ENCODE results near the gene PPP1R12A. TPM values are rescaled to one million over a fixed set of nuclear protein-coding genes. Genes with fewer than 3 reads are reported as not detected.

The PPP1R12A gene
- total RNA-seq, 4 donors from 2014 or later, result 100 to 121 (median 113) TPM

- no peak for DNase-seq
- no peak overlapping the region for H3K4me3 ChIP-seq
- no peaks in the 10 kb centered on the region for H3K9me3 ChIP-seq
- TF ChIP-seq POLR2A (IDR thresholded peaks at IDR 0.05) (no peak), EP300 (IDR thresholded peaks at IDR 0.05; ENCODE audit: low read depth) (no peak), POLR2AphosphoS5 (IDR thresholded peaks at IDR 0.05) (no peak), CTCF (IDR thresholded peaks at IDR 0.05) (no peak)
- H3K27ac ChIP-seq, result no peak overlapping the region
- H3K27me3 ChIP-seq, result no peaks in the 10 kb centered on the region
- H3K36me3 ChIP-seq, result no peaks in the 10 kb centered on the region
- in situ Hi-C loops (cut with MboI; ENCODE audit: low pct_ligation_motif_present in 1 of 4, low pct_unique_long_range_greater_than_20kb in 1 of 4, low sequenced_read_pairs in 3 of 4) (no loop called here), intact Hi-C loops (cut with DNase I; ENCODE audit: low total_unique reads) (no loop called here)
- WGBS, 2 donors (ENCODE audit: low coverage in 1 of 2), result 78 to 93% methylated on average over 1 of the region's 1 CpG
- H3K4me1 ChIP-seq, result no peaks in the 10 kb centered on the region
Observed at GRCh38 chr12:79765157-79765556, 169.7 kb downstream of the PPP1R12A start.

- WGBS, 2 donors (ENCODE audit: low coverage in 1 of 2), result 84 to 91% methylated on average over 3 of the region's 3 CpGs
- in situ Hi-C loops (cut with MboI; ENCODE audit: low pct_ligation_motif_present in 1 of 4, low pct_unique_long_range_greater_than_20kb in 1 of 4, low sequenced_read_pairs in 3 of 4), result no loop called here
- TF ChIP-seq POLR2AphosphoS5 (IDR thresholded peaks at IDR 0.05), result no peak
- no peak for TF ChIP-seq EP300 (IDR thresholded peaks at IDR 0.05; ENCODE audit: low read depth)
Observed at GRCh38 chr12:79764641-79765040, 170.3 kb downstream of the PPP1R12A start.

DNA sequence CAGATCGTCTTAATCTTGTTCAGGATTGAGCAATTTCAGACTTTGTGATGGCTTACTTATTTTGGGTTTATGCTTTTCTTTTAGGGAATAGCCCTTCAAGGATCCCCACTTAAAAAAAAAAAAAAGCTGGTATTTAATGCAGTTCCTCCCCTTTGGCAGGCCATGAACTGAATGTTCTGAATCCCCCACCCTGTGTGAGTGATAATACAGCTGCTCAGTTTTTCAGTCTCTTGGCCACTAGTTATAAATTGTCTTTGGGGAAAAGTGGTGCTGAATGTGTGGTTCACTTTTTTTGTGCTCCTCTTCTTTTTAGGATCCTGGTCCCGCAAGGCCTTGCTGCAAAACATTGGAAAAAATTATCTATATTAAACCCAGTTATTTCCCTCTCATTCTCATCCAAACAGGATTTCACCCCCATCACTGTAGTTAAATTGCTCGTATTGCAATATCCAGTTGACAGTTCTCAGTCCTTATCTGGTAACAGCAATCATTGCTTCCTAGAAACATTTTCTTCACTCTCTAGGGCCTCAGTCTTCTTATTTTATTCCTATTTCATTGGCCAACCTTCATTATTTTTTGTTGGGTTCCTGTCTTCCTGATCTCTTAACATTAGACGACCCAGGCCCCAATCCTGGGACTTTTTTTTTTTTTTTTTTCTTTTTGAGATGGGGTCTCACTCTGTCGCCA is 171.0 kb downstream of the PPP1R12A start:
- TF ChIP-seq POLR2A (IDR thresholded peaks at IDR 0.05), result no peak
- TF ChIP-seq EP300 (IDR thresholded peaks at IDR 0.05; ENCODE audit: low read depth), result no peak

More at GRCh38 chr12:79764641-79765040, 170.3 kb downstream of the PPP1R12A start:
- Histone ChIP-seq H3K4me3 (no peak overlapping the region), H3K36me3 (no peaks in the 10 kb centered on the region), H3K27ac (no peak overlapping the region), H3K27me3 (no peaks in the 10 kb centered on the region), H3K4me1 (no peaks in the 10 kb centered on the region), H3K9me3 (no peaks in the 10 kb centered on the region)
- no peak for DNase-seq
- intact Hi-C loops (cut with DNase I; ENCODE audit: low total_unique reads), result no loop called here

GRCh38 chr12:79761341-79761740 is 173.6 kb downstream of the PPP1R12A start:
- intact Hi-C loops (cut with DNase I; ENCODE audit: low total_unique reads) (no loop called here), in situ Hi-C loops (cut with MboI; ENCODE audit: low pct_ligation_motif_present in 1 of 4, low pct_unique_long_range_greater_than_20kb in 1 of 4, low sequenced_read_pairs in 3 of 4) (no loop called here)
- WGBS, 2 donors (ENCODE audit: low coverage in 1 of 2), result 76 to 78% methylated on average over 1 of the region's 1 CpG
- Histone ChIP-seq H3K36me3 (no peaks in the 10 kb centered on the region), H3K27ac (no peak overlapping the region), H3K4me1 (no peaks in the 10 kb centered on the region), H3K4me3 (no peak overlapping the region), H3K9me3 (peaks cover 2 to 4% of the 10 kb centered on the region in 2 donors), H3K27me3 (no peaks in the 10 kb centered on the region)
- no peak for DNase-seq
- TF ChIP-seq POLR2AphosphoS5 (IDR thresholded peaks at IDR 0.05), result no peak
- no peak for TF ChIP-seq CTCF (IDR thresholded peaks at IDR 0.05)
- no peak for TF ChIP-seq POLR2A (IDR thresholded peaks at IDR 0.05)
- TF ChIP-seq EP300 (IDR thresholded peaks at IDR 0.05; ENCODE audit: low read depth), result no peak

More for the DNA sequence above, 171.0 kb downstream of the PPP1R12A start:
- H3K9me3 ChIP-seq, result no peaks in the 10 kb centered on the region
- WGBS, 2 donors (ENCODE audit: low coverage in 1 of 2), result 75 to 85% methylated on average over 4 to 5 of the region's 5 CpGs
- no peaks in the 10 kb centered on the region for H3K27me3 ChIP-seq
- no peak overlapping the region for H3K4me3 ChIP-seq
- H3K36me3 ChIP-seq, result no peaks in the 10 kb centered on the region
- H3K27ac ChIP-seq, result no peak overlapping the region
- no peak for DNase-seq
- in situ Hi-C loops (cut with MboI; ENCODE audit: low pct_ligation_motif_present in 1 of 4, low pct_unique_long_range_greater_than_20kb in 1 of 4, low sequenced_read_pairs in 3 of 4) (no loop called here), intact Hi-C loops (cut with DNase I; ENCODE audit: low total_unique reads) (no loop called here)
- H3K4me1 ChIP-seq, result no peaks in the 10 kb centered on the region

- H3K27me3 ChIP-seq, result no peaks in the 10 kb centered on the region
- H3K4me3 ChIP-seq, result no peak overlapping the region
- TF ChIP-seq POLR2AphosphoS5 (IDR thresholded peaks at IDR 0.05) (no peak), CTCF (IDR thresholded peaks at IDR 0.05) (no peak), POLR2A (IDR thresholded peaks at IDR 0.05) (no peak), EP300 (IDR thresholded peaks at IDR 0.05; ENCODE audit: low read depth) (no peak)
- intact Hi-C loops (cut with DNase I; ENCODE audit: low total_unique reads), result no loop called here
- in situ Hi-C loops (cut with MboI; ENCODE audit: low pct_ligation_motif_present in 1 of 4, low pct_unique_long_range_greater_than_20kb in 1 of 4, low sequenced_read_pairs in 3 of 4), result loop anchor here in 3 of 4 donors (25.0 kb wide), 3 partner anchors 185 to 440 kb away; no protein-coding TSS in a partner anchor
- no peaks in the 10 kb centered on the region for H3K9me3 ChIP-seq
- no peak for DNase-seq
- no peaks in the 10 kb centered on the region for H3K36me3 ChIP-seq
- H3K27ac ChIP-seq, result no peak overlapping the region
- H3K4me1 ChIP-seq, result no peaks in the 10 kb centered on the region
Observed at GRCh38 chr12:79747274-79747673, 187.6 kb downstream of the PPP1R12A start.

Data from transverse colon (tissue), 4 donors.